Esophagus muscularis mucosa (tissue), 4 donors: Measurements from ENCODE around the gene LARP1B. TPM values are rescaled to one million over a fixed set of nuclear protein-coding genes. Genes with fewer than 3 reads are reported as not detected.
"Not testable (repeated sequence)": the region's sequence is repeated elsewhere in the genome, so short reads cannot be mapped to it uniquely, and the experiment has no call there.

Experiments
- DNase-seq: peaks from one replicate; pipeline ENCODE4 v3.0.0-alpha.2; 2017; ENCODE audit errors: extremely low spot score
- H3K27ac ChIP-seq, 4 donors: fragments of 200-600 bp; sonication (generic); replicated peaks in 1 of 4; 1 replicate in 3 of 4; 2 replicates in 1 of 4; pipeline ENCODE4 v1.5.1; 2016 to 2019; ENCODE audit warnings: mild to moderate bottlenecking in 1 of 4
- H3K27me3 ChIP-seq, 4 donors: fragments of 200-600 bp; sonication (generic); one replicate each; pipeline versions ENCODE4 v1.5.1 to v1.6.0; 2016 to 2019
- H3K36me3 ChIP-seq, 4 donors: fragments of 200-600 bp; sonication (generic); one replicate each; pipeline ENCODE4 v1.5.1; 2016 to 2019
- H3K4me1 ChIP-seq, 4 donors: fragments of 200-600 bp; sonication (generic); one replicate each; pipeline ENCODE4 v1.5.1; 2016 to 2019
- H3K4me3 ChIP-seq, 4 donors: fragments of 200-600 bp; sonication (generic); 1 replicate in 2 of 4; 2 replicates in 2 of 4; pipeline ENCODE4 v1.5.1; 2016 to 2019; ENCODE audit warnings: mild to moderate bottlenecking in 4 of 4, moderate library complexity in 1 of 4
- H3K9me3 ChIP-seq, 4 donors: fragments of 200-600 bp; sonication (generic); 1 replicate in 3 of 4; 2 replicates in 1 of 4; pipeline ENCODE4 v1.5.1; 2016 to 2019
- CTCF ChIP-seq, 3 experiments: fragments of 200-600 bp in 2 of 3; fragments of 450-650 bp in 1 of 3; sonication (generic) in 2 of 3; IDR thresholded peaks; one replicate each; pipeline ENCODE4 v1.5.1; 2017 to 2019; ENCODE audit warnings: antibody characterized with exemption in 3 of 3, mild to moderate bottlenecking in 2 of 3, moderate library complexity in 1 of 3
- EP300 ChIP-seq: sonication (generic); formaldehyde crosslinking; IDR thresholded peaks from one replicate; pipeline ENCODE4 v1.6.1; 2017; ENCODE audit warnings: antibody characterized with exemption
- POLR2A ChIP-seq: fragments of 450-650 bp; IDR thresholded peaks from one replicate; pipeline ENCODE4 v1.6.1; 2017; ENCODE audit warnings: antibody characterized with exemption, moderate library complexity, mild to moderate bottlenecking, low read depth
- POLR2AphosphoS5 ChIP-seq, 2 donors: sonication (generic); formaldehyde crosslinking; IDR thresholded peaks; one replicate each; pipeline ENCODE4 v1.6.1; 2017; ENCODE audit warnings: antibody characterized with exemption in 2 of 2
- WGBS: methylation state at CpG from one replicate; pipeline ENCODE4 v1.1.5; 2018; 5-methylcytosine and 5-hydroxymethylcytosine counted together
- intact Hi-C: fragments of 100-400 bp; cut with DNase I; formaldehyde crosslinking; loops from one replicate; pipeline ENCODE4 v1.15.1; 2023
- total RNA-seq, 4 donors: library from RNA; depleted of rRNA; stranded (reverse); fragments of >200 nt; gene quantifications; one replicate each; pipeline versions ENCODE4 v1.1.0 to v1.2.1, GENCODE V29; 2016

Gene LARP1B
- total RNA-seq, 4 donors from 2014 or later, result 18.9 to 27.5 (median 24.1) TPM

GRCh38 chr4:128249787-128250668 is 188.9 kb downstream of the LARP1B start:
- H3K27ac ChIP-seq, result no peak overlapping the region
- no peaks in the 10 kb centered on the region for H3K27me3 ChIP-seq
- DNase-seq, result no peak
- 71% methylated on average over 4 of the region's 4 CpGs for WGBS
- TF ChIP-seq POLR2AphosphoS5 (IDR thresholded peaks at IDR 0.05) (no peak), CTCF (IDR thresholded peaks at IDR 0.05) (no peak), POLR2A (no peak), EP300 (no peak)
- no peaks in the 10 kb centered on the region for H3K4me1 ChIP-seq
- H3K9me3 ChIP-seq, result no peaks in the 10 kb centered on the region
- no peaks in the 10 kb centered on the region for H3K36me3 ChIP-seq
- intact Hi-C loops, result no loop called here
- H3K4me3 ChIP-seq, result no peak overlapping the region

GRCh38 chr4:128255906-128256305 is 194.8 kb downstream of the LARP1B start:
- no peaks in the 10 kb centered on the region for H3K4me1 ChIP-seq
- WGBS, result 92% methylated on average over 3 of the region's 3 CpGs
- no peaks in the 10 kb centered on the region for H3K9me3 ChIP-seq
- no peak overlapping the region for H3K27ac ChIP-seq
- DNase-seq, result no peak
- no peaks in the 10 kb centered on the region for H3K27me3 ChIP-seq
- H3K4me3 ChIP-seq, result no peak overlapping the region
- TF ChIP-seq POLR2AphosphoS5 (IDR thresholded peaks at IDR 0.05) (no peak), CTCF (IDR thresholded peaks at IDR 0.05) (no peak), EP300 (no peak), POLR2A (no peak)
- no peaks in the 10 kb centered on the region for H3K36me3 ChIP-seq
- intact Hi-C loops, result no loop called here

GRCh38 chr4:128256539-128256938 is 195.4 kb downstream of the LARP1B start:
- no peak overlapping the region for H3K4me3 ChIP-seq
- WGBS, result 75% methylated on average over 1 of the region's 1 CpG
- H3K36me3 ChIP-seq, result no peaks in the 10 kb centered on the region
- H3K9me3 ChIP-seq, result no peaks in the 10 kb centered on the region
- H3K27ac ChIP-seq, result no peak overlapping the region
- H3K4me1 ChIP-seq, result no peaks in the 10 kb centered on the region
- intact Hi-C loops, result no loop called here
- TF ChIP-seq POLR2AphosphoS5 (IDR thresholded peaks at IDR 0.05), result no peak
- TF ChIP-seq CTCF (IDR thresholded peaks at IDR 0.05), result no peak
- no peak for TF ChIP-seq EP300
- TF ChIP-seq POLR2A, result no peak
- no peak for DNase-seq
- no peaks in the 10 kb centered on the region for H3K27me3 ChIP-seq

GRCh38 chr4:128258166-128258565 is 197.1 kb downstream of the LARP1B start:
- DNase-seq, H3K36me3 ChIP-seq, H3K9me3 ChIP-seq, H3K27me3 ChIP-seq, H3K4me1 ChIP-seq, H3K27ac ChIP-seq, intact Hi-C loops, H3K4me3 ChIP-seq: not testable (repeated sequence)
- 73% methylated on average over 4 of the region's 4 CpGs for WGBS

- H3K4me3 ChIP-seq, H3K9me3 ChIP-seq, H3K27ac ChIP-seq, intact Hi-C loops, H3K27me3 ChIP-seq, H3K4me1 ChIP-seq, H3K36me3 ChIP-seq, DNase-seq: not testable (repeated sequence)
- WGBS, result 63% methylated on average over 5 of the region's 5 CpGs
Measured at GRCh38 chr4:128259889-128260288, 198.8 kb downstream of the LARP1B start.

Other genes with a start within 250 kb of the LARP1B start
- gene PLK4, start 180.4 kb upstream of the LARP1B start, total RNA-seq, result 1 to 10 TPM in 2 of 4 donors, under 1 TPM in 2; 0.78 to 1.7 (median 1.2) TPM
- gene MFSD8, start 96.1 kb upstream of the LARP1B start, total RNA-seq, result 10 to 100 TPM; 13.6 to 36.1 (median 16.3) TPM
- 1 to 10 TPM; 4.7 to 10.0 (median 7.1) TPM for gene ABHD18, start 95.9 kb upstream of the LARP1B start, total RNA-seq
- 10 to 100 TPM; 57.3 to 74.3 (median 59.4) TPM for gene PGRMC2, start 226.5 kb downstream of the LARP1B start, total RNA-seq